Endothelial cell of umbilical vein (primary cell): Measurements from ENCODE around the gene HTR6. TPM values are rescaled to one million over a fixed set of nuclear protein-coding genes. Genes with fewer than 3 reads are reported as not detected.

Source experiments
- BruUV-seq: library from RNA; stranded (reverse); fragments of 400-500 nt; replicated peaks from 2 replicates; lab custom pipeline; 2021; lab: Mats Ljungman, UMichigan
- CTCF ChIA-PET: fragments of 300-600, 350-600 bp; sonication (Branson Sonifier 250); formaldehyde crosslinking; loops from one replicate; lab custom pipeline; 2021; ENCODE audit warnings: antibody characterized with exemption, inconsistent platforms; lab: Charles Lee
- POLR2A ChIA-PET: fragments of 300-600, 350-600 bp; sonication (Branson Sonifier 250); formaldehyde crosslinking; loops from one replicate; lab custom pipeline; 2021; ENCODE audit warnings: antibody characterized with exemption, inconsistent platforms; lab: Charles Lee
- DNase-seq: peaks from one replicate; pipeline ENCODE4 v3.0.0-alpha.2; 2011; ENCODE audit warnings: low read depth, low spot score
- FAIRE-seq: peaks from 2 replicates; lab custom pipeline; 2011; peaks lifted over from hg19 to GRCh38; lab: Jason Lieb, UNC
- H2AFZ ChIP-seq: 2 replicates; pipeline ENCODE4 v1.6.0; 2012; ENCODE audit warnings: low read depth, low read length, control low read depth, inconsistent platforms
- H3K27ac ChIP-seq: 2 replicates; pipeline ENCODE4 v1.5.1; 2011; ENCODE audit warnings: low read depth, mild to moderate bottlenecking, control low read depth, low read length, moderate library complexity; ENCODE audit not compliant: insufficient read depth
- H3K27me3 ChIP-seq, 2 experiments: 2 replicates each; pipeline versions ENCODE4 v1.6.0 to v1.6.1; 2011; ENCODE audit warnings: low read length in 2 of 2, mixed read lengths in 1 of 2; ENCODE audit not compliant: control insufficient read depth in 2 of 2, insufficient read depth in 2 of 2
- H3K36me3 ChIP-seq, 2 experiments: 2 replicates in 1 of 2; 3 replicates in 1 of 2; pipeline ENCODE4 v1.5.1; 2011; ENCODE audit warnings: low read length in 2 of 2, mild to moderate bottlenecking in 1 of 2, moderate library complexity in 1 of 2; ENCODE audit not compliant: control insufficient read depth in 2 of 2, insufficient read depth in 2 of 2; ENCODE audit errors: extremely low read depth in 1 of 2
- H3K4me1 ChIP-seq: 3 replicates; pipeline ENCODE4 v1.5.1; 2011; ENCODE audit warnings: mild to moderate bottlenecking, low read length; ENCODE audit not compliant: control insufficient read depth, insufficient read depth; ENCODE audit errors: extremely low read depth
- H3K4me2 ChIP-seq: 2 replicates; pipeline ENCODE4 v1.6.1; 2011; ENCODE audit warnings: low read length, control low read depth, mixed read lengths; ENCODE audit not compliant: insufficient read depth
- H3K4me3 ChIP-seq, 3 experiments: fragments of 200-600 bp in 1 of 3; sonication (generic), shearing (Covaris generic) in 1 of 3; replicated peaks in 1 of 3; 2 replicates each; pipeline ENCODE4 v1.5.1; 2011 to 2016; ENCODE audit warnings: control low read depth in 3 of 3, low read length in 3 of 3, mild to moderate bottlenecking in 2 of 3, inconsistent platforms in 1 of 3, low read depth in 1 of 3, moderate library complexity in 1 of 3; ENCODE audit not compliant: insufficient read depth in 1 of 3
- H3K79me2 ChIP-seq: 2 replicates; pipeline ENCODE4 v1.6.0; 2012; ENCODE audit warnings: low read length, inconsistent platforms; ENCODE audit not compliant: control insufficient read depth, insufficient read depth
- H3K9ac ChIP-seq: replicated peaks from 2 replicates; pipeline ENCODE3; 2011; ENCODE audit warnings: low read length, control low read depth; ENCODE audit not compliant: insufficient read depth; ENCODE audit errors: extremely low read depth
- H3K9me1 ChIP-seq: replicated peaks from 3 replicates; pipeline ENCODE4 v1.6.0; 2011; ENCODE audit warnings: mild to moderate bottlenecking, low read length; ENCODE audit not compliant: control insufficient read depth, insufficient read depth; ENCODE audit errors: extremely low read depth
- H3K9me3 ChIP-seq: replicated peaks from 2 replicates; pipeline ENCODE4 v1.5.1; 2012; ENCODE audit warnings: low read length, inconsistent platforms; ENCODE audit not compliant: control insufficient read depth, insufficient read depth
- H4K20me1 ChIP-seq: replicated peaks from 2 replicates; pipeline ENCODE3; 2011; ENCODE audit warnings: mild to moderate bottlenecking, low read length; ENCODE audit not compliant: control insufficient read depth, insufficient read depth; ENCODE audit errors: extremely low read depth
- EZH2 ChIP-seq: IDR thresholded peaks from 2 replicates; pipeline ENCODE4 v1.6.1; 2012; ENCODE audit warnings: borderline replicate concordance, low read depth, mild to moderate bottlenecking, moderate library complexity, low read length, inconsistent platforms; ENCODE audit not compliant: severe bottlenecking
- FOS ChIP-seq: IDR thresholded peaks from 2 replicates; pipeline ENCODE4 v1.6.1; 2011; ENCODE audit warnings: mild to moderate bottlenecking, low read length, moderate library complexity, borderline replicate concordance; ENCODE audit not compliant: insufficient read depth
- GATA2 ChIP-seq: IDR thresholded peaks from 2 replicates; pipeline ENCODE4 v1.7.0; 2011; ENCODE audit warnings: low read depth, mild to moderate bottlenecking, moderate library complexity, mixed read lengths, low read length; ENCODE audit not compliant: insufficient read length, insufficient read depth
- JUN ChIP-seq: IDR thresholded peaks from 2 replicates; pipeline ENCODE4 v1.6.1; 2011; ENCODE audit warnings: borderline replicate concordance, low read depth; ENCODE audit not compliant: insufficient read length, insufficient read depth
- MYC ChIP-seq: IDR thresholded peaks from one replicate; pipeline ENCODE4 v1.6.1; 2011; ENCODE audit warnings: mild to moderate bottlenecking, low read depth, low read length
- POLR2A ChIP-seq: IDR thresholded peaks from 2 replicates; pipeline ENCODE4 v1.6.1; 2012; ENCODE audit warnings: low read depth, mild to moderate bottlenecking, control low read depth, low read length
- POLR2AphosphoS5 ChIP-seq: IDR thresholded peaks from 2 replicates; pipeline ENCODE4 v1.6.1; 2012; ENCODE audit warnings: low read depth, mild to moderate bottlenecking, control low read depth, low read length, moderate library complexity; ENCODE audit not compliant: insufficient read depth
- dilution Hi-C: fragments of 300-500 bp; cut with MboI; formaldehyde crosslinking; loops from one replicate; pipeline ENCODE4 v1.15.0; 2019; ENCODE audit warnings: low sequenced_read_pairs; ENCODE audit not compliant: extremely low pct_ligation_motif_present
- intact Hi-C: fragments of 100-400 bp; cut with micrococcal nuclease; formaldehyde crosslinking; loops from one replicate; pipeline ENCODE4 v1.10.0; 2022
- polyA plus RNA-seq, 4 experiments: library from polyadenylated mRNA; depleted of rRNA in 3 of 4; stranded (reverse) in 3 of 4; unstranded in 1 of 4; fragments of >200 nt; gene quantifications; 2 replicates each; pipeline versions ENCODE4 v1.2.1 to v1.2.3, GENCODE V29; 2011 to 2012; ENCODE audit warnings: missing spikeins in 1 of 4
- total RNA-seq: library from RNA; stranded (reverse); gene quantifications from 2 replicates; pipeline ENCODE4 v1.2.3, GENCODE V29; 2021
- TF ChIP-seq, protein P1 (sequence below), 2 donors: IDR thresholded peaks; 1 replicate in 1 of 2; 2 replicates in 1 of 2; pipeline ENCODE4 v1.5.1; 2011; ENCODE audit warnings: low read length in 2 of 2, mild to moderate bottlenecking in 2 of 2, moderate library complexity in 2 of 2, control low read depth in 1 of 2, inconsistent platforms in 1 of 2, low read depth in 1 of 2; ENCODE audit not compliant: insufficient read depth in 1 of 2; ENCODE audit errors: extremely low read depth in 1 of 2
- TF ChIP-seq, protein P2 (sequence below): IDR thresholded peaks from 2 replicates; pipeline ENCODE4 v1.6.1; 2011; ENCODE audit not compliant: insufficient read depth, insufficient read length

HTR6 gene
- total and polyA plus RNA-seq, 2 donors (not counting 3 experiments of a cell fraction or from before 2014, with no cell fraction given): not detected

DNA sequence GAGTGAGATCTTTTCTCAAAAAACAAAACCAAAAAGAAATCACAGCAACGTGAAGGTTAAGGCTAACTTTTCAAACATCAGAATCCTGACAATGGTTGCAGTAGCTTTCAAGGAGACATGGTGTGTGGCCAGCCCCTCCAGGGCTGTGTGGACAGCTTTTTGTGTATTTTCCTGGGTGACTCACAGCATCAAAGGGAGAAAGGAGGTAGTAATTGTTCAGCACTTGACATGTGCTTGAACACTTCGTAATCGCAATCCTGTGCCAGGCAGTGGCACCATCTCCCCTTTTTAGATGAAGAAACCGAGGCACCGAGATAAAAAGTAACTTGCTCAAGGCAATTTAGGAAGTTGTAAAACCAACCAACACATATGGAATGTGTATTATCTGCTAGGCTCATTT is 10.3 kb upstream of the HTR6 start:
- Histone ChIP-seq H3K27ac (no peak overlapping the region), H3K9me3 (no peaks in the 10 kb centered on the region), H2AFZ (no peak overlapping the region), H4K20me1 (no peaks in the 10 kb centered on the region), H3K79me2 (no peaks in the 10 kb centered on the region), H3K36me3 (no peaks in the 10 kb centered on the region), H3K4me1 (peaks cover 14% of the 10 kb centered on the region), H3K9ac (no peak overlapping the region), H3K4me3 (no peak overlapping the region), H3K4me2 (no peak overlapping the region), H3K27me3 (no peaks in the 10 kb centered on the region), H3K9me1 (no peaks in the 10 kb centered on the region)
- POLR2A ChIA-PET: no interaction called here
- CTCF ChIA-PET: interaction anchor here (0.6 to 4.6 kb wide), 61 partner anchors 9 to 520 kb away, joined by 3 to 99 read pairs (median 4); partner anchors contain the start of genes AKR7A2, EMC1, MRTO4 and NBL1
- no peak for FAIRE-seq
- no TSS peak for BruUV-seq
- intact Hi-C loops: loop anchor here (5.0 kb wide), 2 partner anchors 147 to 382 kb away; no protein-coding TSS in a partner anchor
- DNase-seq: no peak
- dilution Hi-C loops: no loop called here
- TF ChIP-seq, protein P1, sequence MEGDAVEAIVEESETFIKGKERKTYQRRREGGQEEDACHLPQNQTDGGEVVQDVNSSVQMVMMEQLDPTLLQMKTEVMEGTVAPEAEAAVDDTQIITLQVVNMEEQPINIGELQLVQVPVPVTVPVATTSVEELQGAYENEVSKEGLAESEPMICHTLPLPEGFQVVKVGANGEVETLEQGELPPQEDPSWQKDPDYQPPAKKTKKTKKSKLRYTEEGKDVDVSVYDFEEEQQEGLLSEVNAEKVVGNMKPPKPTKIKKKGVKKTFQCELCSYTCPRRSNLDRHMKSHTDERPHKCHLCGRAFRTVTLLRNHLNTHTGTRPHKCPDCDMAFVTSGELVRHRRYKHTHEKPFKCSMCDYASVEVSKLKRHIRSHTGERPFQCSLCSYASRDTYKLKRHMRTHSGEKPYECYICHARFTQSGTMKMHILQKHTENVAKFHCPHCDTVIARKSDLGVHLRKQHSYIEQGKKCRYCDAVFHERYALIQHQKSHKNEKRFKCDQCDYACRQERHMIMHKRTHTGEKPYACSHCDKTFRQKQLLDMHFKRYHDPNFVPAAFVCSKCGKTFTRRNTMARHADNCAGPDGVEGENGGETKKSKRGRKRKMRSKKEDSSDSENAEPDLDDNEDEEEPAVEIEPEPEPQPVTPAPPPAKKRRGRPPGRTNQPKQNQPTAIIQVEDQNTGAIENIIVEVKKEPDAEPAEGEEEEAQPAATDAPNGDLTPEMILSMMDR (IDR thresholded peaks at IDR 0.05; ENCODE audit: extremely low read depth in 1 of 2, insufficient read depth in 1 of 2, low read depth in 1 of 2, low read length in 2 of 2): no peak
- TF ChIP-seq MYC: no peak
- TF ChIP-seq JUN: no peak
- TF ChIP-seq POLR2A: no peak
- TF ChIP-seq, protein P2, sequence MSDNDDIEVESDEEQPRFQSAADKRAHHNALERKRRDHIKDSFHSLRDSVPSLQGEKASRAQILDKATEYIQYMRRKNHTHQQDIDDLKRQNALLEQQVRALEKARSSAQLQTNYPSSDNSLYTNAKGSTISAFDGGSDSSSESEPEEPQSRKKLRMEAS: no peak
- TF ChIP-seq EZH2: no peak
- TF ChIP-seq GATA2: no peak
- no peak for TF ChIP-seq POLR2AphosphoS5
- TF ChIP-seq FOS: no peak
